WTC11 (cell line): Measurements from ENCODE around the gene RBBP4. TPM values are rescaled to one million over a fixed set of nuclear protein-coding genes. Genes with fewer than 3 reads are reported as not detected.

Experiments
- ATAC-seq: fragments of 200-7000 bp; cut with Tn5 transposase; 2 replicates; pipeline ENCODE4 v1.10.0; 2021; ENCODE audit warnings: mild to moderate bottlenecking, moderate library complexity
- CTCF ChIA-PET: fragments of 300-600 bp; sonication (Branson Sonifier 250); formaldehyde crosslinking; loops from one replicate; lab custom pipeline; 2021; ENCODE audit warnings: antibody characterized with exemption; lab: Charles Lee
- POLR2A ChIA-PET: fragments of 350-600 bp; sonication (Branson Sonifier 250); formaldehyde crosslinking; loops from one replicate; lab custom pipeline; 2021; ENCODE audit warnings: antibody characterized with exemption; lab: Charles Lee
- DNase-seq: peaks from one replicate; pipeline ENCODE4 v3.0.0; 2021; ENCODE audit warnings: low spot score
- H3K27ac Mint-ChIP-seq: 2 replicates; pipeline ENCODE4 v1.8.0; 2021; ENCODE audit warnings: mixed read lengths
- H3K27me3 Mint-ChIP-seq: 2 replicates; pipeline ENCODE4 v1.8.0; 2021; ENCODE audit warnings: low read depth, mild to moderate bottlenecking, moderate library complexity, mixed read lengths
- H3K36me3 Mint-ChIP-seq: 2 replicates; pipeline ENCODE4 v1.8.0; 2021; ENCODE audit warnings: mixed read lengths
- H3K4me1 Mint-ChIP-seq: 2 replicates; pipeline ENCODE4 v1.8.0; 2022; ENCODE audit warnings: mixed read lengths
- H3K4me3 Mint-ChIP-seq: 2 replicates; pipeline ENCODE4 v1.8.0; 2021; ENCODE audit warnings: mild to moderate bottlenecking, moderate library complexity, mixed read lengths
- H3K9me3 Mint-ChIP-seq: 2 replicates; pipeline ENCODE4 v1.8.0; 2021; ENCODE audit warnings: mixed read lengths
- ARID4B ChIP-seq: sonication (generic); formaldehyde crosslinking; IDR thresholded peaks from 2 replicates; pipeline ENCODE4 v1.8.0; 2023; ENCODE audit warnings: missing genetic modification reagents, mild to moderate bottlenecking, borderline replicate concordance
- ATF2 ChIP-seq: sonication (generic); formaldehyde crosslinking; IDR thresholded peaks from 2 replicates; pipeline ENCODE4 v1.8.1; 2022; ENCODE audit warnings: low read depth, missing genetic modification reagents, borderline replicate concordance
- CREB1 ChIP-seq: sonication (generic); formaldehyde crosslinking; IDR thresholded peaks from 2 replicates; pipeline ENCODE4 v1.8.0; 2023; ENCODE audit warnings: mild to moderate bottlenecking, missing genetic modification reagents
- ELF4 ChIP-seq: sonication (generic); formaldehyde crosslinking; IDR thresholded peaks from 2 replicates; pipeline ENCODE4 v1.8.1; 2022; ENCODE audit warnings: low read depth, mild to moderate bottlenecking, moderate library complexity, missing genetic modification reagents
- ETV6 ChIP-seq: sonication (generic); formaldehyde crosslinking; IDR thresholded peaks from 2 replicates; pipeline ENCODE4 v1.8.1; 2022; ENCODE audit warnings: mild to moderate bottlenecking, missing genetic modification reagents
- FOXK1 ChIP-seq: sonication (generic); formaldehyde crosslinking; IDR thresholded peaks from 2 replicates; pipeline ENCODE4 v1.8.0; 2022; ENCODE audit warnings: mild to moderate bottlenecking, moderate library complexity, missing genetic modification reagents
- GRHL2 ChIP-seq: fragments of 250-450 bp; sonication (Bioruptor Pico); IDR thresholded peaks from 2 replicates; pipeline ENCODE4 v1.8.0; 2022; ENCODE audit warnings: mild to moderate bottlenecking, moderate library complexity; ENCODE audit not compliant: insufficient replicate concordance, severe bottlenecking
- HMGA2 ChIP-seq: fragments of 250-450 bp; sonication (Bioruptor Pico); IDR thresholded peaks from 2 replicates; pipeline ENCODE4 v1.4.0; 2021; ENCODE audit warnings: mild to moderate bottlenecking, moderate library complexity
- HMGXB4 ChIP-seq: sonication (generic); formaldehyde crosslinking; IDR thresholded peaks from 2 replicates; pipeline ENCODE4 v1.8.1; 2023; ENCODE audit warnings: mild to moderate bottlenecking, moderate library complexity, missing genetic modification reagents
- JAZF1 ChIP-seq: fragments of 250-450 bp; sonication (Bioruptor Pico); IDR thresholded peaks from 2 replicates; pipeline ENCODE4 v1.9.0; 2021; ENCODE audit warnings: moderate library complexity, mild to moderate bottlenecking, inconsistent platforms
- JUN ChIP-seq: sonication (generic); formaldehyde crosslinking; IDR thresholded peaks from 2 replicates; pipeline ENCODE4 v1.8.0; 2023; ENCODE audit warnings: mild to moderate bottlenecking, missing genetic modification reagents
- NFYB ChIP-seq: sonication (generic); formaldehyde crosslinking; conservative IDR thresholded peaks from 2 replicates; pipeline ENCODE4 v1.8.0; 2022; ENCODE audit warnings: low read depth, missing genetic modification reagents
- NR1H2 ChIP-seq: sonication (generic); formaldehyde crosslinking; IDR thresholded peaks from 2 replicates; pipeline ENCODE4 v1.9.0; 2021; ENCODE audit warnings: mild to moderate bottlenecking, moderate library complexity, missing genetic modification reagents
- PRDM15 ChIP-seq: sonication (generic); formaldehyde crosslinking; IDR thresholded peaks from 2 replicates; pipeline ENCODE4 v1.8.0; 2022; ENCODE audit warnings: missing genetic modification reagents
- TEAD4 ChIP-seq: sonication (generic); formaldehyde crosslinking; IDR thresholded peaks from 2 replicates; pipeline ENCODE4 v1.8.0; 2022; ENCODE audit warnings: mild to moderate bottlenecking, missing genetic modification reagents
- ZBTB43 ChIP-seq: sonication (generic); formaldehyde crosslinking; IDR thresholded peaks from 2 replicates; pipeline ENCODE4 v1.8.1; 2023; ENCODE audit warnings: mild to moderate bottlenecking, missing genetic modification reagents
- ZMAT4 ChIP-seq: fragments of 250-450 bp; sonication (Bioruptor Pico); IDR thresholded peaks from 2 replicates; pipeline ENCODE4 v1.9.0; 2021; ENCODE audit warnings: mild to moderate bottlenecking
- ZNF396 ChIP-seq: fragments of 250-450 bp; sonication (Bioruptor Pico); IDR thresholded peaks from 2 replicates; pipeline ENCODE4 v1.8.0; 2021; ENCODE audit warnings: mild to moderate bottlenecking, moderate library complexity, borderline replicate concordance
- ZNF416 ChIP-seq: fragments of 250-450 bp; sonication (Bioruptor Pico); IDR thresholded peaks from 2 replicates; pipeline ENCODE4 v1.9.0; 2021; ENCODE audit warnings: mild to moderate bottlenecking, inconsistent platforms
- ZNF425 ChIP-seq: fragments of 250-450 bp; sonication (Bioruptor Pico); conservative IDR thresholded peaks from 2 replicates; pipeline ENCODE4 v1.9.0; 2021; ENCODE audit warnings: mild to moderate bottlenecking
- total RNA-seq: library from RNA; stranded (reverse); gene quantifications from 3 replicates; pipeline ENCODE4 v1.2.3, GENCODE V29; 2021

Gene RBBP4
- total RNA-seq, 1 experiment from 2014 or later, result 331 TPM

- no peaks in the 10 kb centered on the region for H3K27me3 Mint-ChIP-seq
- no peak for DNase-seq
- CTCF ChIA-PET, result no interaction called here
Observed at GRCh38 chr1:32613472-32613871, 37.5 kb upstream of the RBBP4 start.

More at GRCh38 chr1:32613472-32613871, 37.5 kb upstream of the RBBP4 start:
- no peaks in the 10 kb centered on the region for H3K9me3 Mint-ChIP-seq
- POLR2A ChIA-PET, result interaction anchor here (1.5 kb wide), 1 partner anchor 38 kb away, joined by 7 read pairs; the partner anchor contains the start of gene RBBP4
- TF ChIP-seq ARID4B (CRISPR knock-in tag) (no peak), ZNF396 (CRISPR knock-in tag) (no peak), NFYB (CRISPR knock-in tag) (no peak), JAZF1 (CRISPR knock-in tag) (no peak), PRDM15 (CRISPR knock-in tag) (no peak), ZBTB43 (no peak), ELF4 (no peak), ZMAT4 (CRISPR knock-in tag) (no peak), ETV6 (CRISPR knock-in tag) (no peak), HMGA2 (CRISPR knock-in tag) (no peak), GRHL2 (no peak), TEAD4 (CRISPR knock-in tag) (no peak), ZNF425 (CRISPR knock-in tag) (no peak), ZNF416 (no peak), HMGXB4 (no peak), JUN (CRISPR knock-in tag) (no peak), ATF2 (CRISPR knock-in tag) (no peak), NR1H2 (CRISPR knock-in tag) (no peak), CREB1 (CRISPR knock-in tag) (no peak), FOXK1 (CRISPR knock-in tag) (no peak)
- no peak overlapping the region; the same call in none of the 2 replicates for H3K27ac Mint-ChIP-seq
- no peak overlapping the region for H3K4me3 Mint-ChIP-seq
- ATAC-seq, result no peak
- peaks cover 5% of the 10 kb centered on the region for H3K4me1 Mint-ChIP-seq
- H3K36me3 Mint-ChIP-seq, result no peaks in the 10 kb centered on the region
